PC-9 (cell line): ENCODE results near the gene CES5A.
"Not testable (repeated sequence)": the region's sequence is repeated elsewhere in the genome, so short reads cannot be mapped to it uniquely, and the experiment has no call there.

Source experiments
- CTCF ChIP-seq: fragments of 200-600 bp; sonication (generic); conservative IDR thresholded peaks from 2 replicates; pipeline ENCODE4 v1.6.1; 2017; ENCODE audit warnings: mixed run types, antibody characterized with exemption, mild to moderate bottlenecking, moderate library complexity
- EZH2 ChIP-seq: fragments of 200-600 bp; sonication (generic); IDR thresholded peaks from 2 replicates; pipeline ENCODE4 v1.8.0; 2017; ENCODE audit warnings: antibody characterized with exemption, low read depth

- TF ChIP-seq EZH2, CTCF: not testable (repeated sequence)
Measured at GRCh38 chr16:55814174-55814573, 61.0 kb downstream of the CES5A start.
